ENCODE results near the gene TRABD2B.

TRABD2B gene

GRCh38 chr1:48026701-48027532 is 29.7 kb upstream of the TRABD2B start:
- TF ChIP-seq POLR2AphosphoS5 (IDR thresholded peaks at IDR 0.05; ENCODE audit: low read depth, low read length) (no peak), FOXP2 (optimal IDR thresholded peaks at IDR 0.05; ENCODE audit: borderline replicate concordance, extremely low read depth, extremely low read length, insufficient read depth) (no peak), REST (IDR thresholded peaks at IDR 0.05; ENCODE audit: insufficient read depth in 1 of 2, low read depth in 2 of 2, low read length in 2 of 2) (no peak), TAF1 (IDR thresholded peaks at IDR 0.05; ENCODE audit: borderline replicate concordance, insufficient read depth, low read length) (no peak), SIN3A (IDR thresholded peaks at IDR 0.05; ENCODE audit: borderline replicate concordance, insufficient read depth, low read length) (no peak)

GRCh38 chr1:48026275-48026674 is 29.1 kb upstream of the TRABD2B start:
- TF ChIP-seq SIN3A (IDR thresholded peaks at IDR 0.05; ENCODE audit: borderline replicate concordance, insufficient read depth, low read length) (no peak), POLR2AphosphoS5 (IDR thresholded peaks at IDR 0.05; ENCODE audit: low read depth, low read length) (no peak), FOXP2 (optimal IDR thresholded peaks at IDR 0.05; ENCODE audit: borderline replicate concordance, extremely low read depth, extremely low read length, insufficient read depth) (no peak), TAF1 (IDR thresholded peaks at IDR 0.05; ENCODE audit: borderline replicate concordance, insufficient read depth, low read length) (no peak), REST (IDR thresholded peaks at IDR 0.05; ENCODE audit: insufficient read depth in 1 of 2, low read depth in 2 of 2, low read length in 2 of 2) (no peak)

- TF ChIP-seq TAF1 (IDR thresholded peaks at IDR 0.05; ENCODE audit: borderline replicate concordance, insufficient read depth, low read length), result no peak
- TF ChIP-seq SIN3A (IDR thresholded peaks at IDR 0.05; ENCODE audit: borderline replicate concordance, insufficient read depth, low read length), result no peak
- TF ChIP-seq POLR2AphosphoS5 (IDR thresholded peaks at IDR 0.05; ENCODE audit: low read depth, low read length), result no peak
- TF ChIP-seq FOXP2 (optimal IDR thresholded peaks at IDR 0.05; ENCODE audit: borderline replicate concordance, extremely low read depth, extremely low read length, insufficient read depth), result no peak
- no peak for TF ChIP-seq REST (IDR thresholded peaks at IDR 0.05; ENCODE audit: insufficient read depth in 1 of 2, low read depth in 2 of 2, low read length in 2 of 2)
These were observed 27.9 kb upstream of the TRABD2B start for GRCh38 chr1:48025076-48025475.

- TF ChIP-seq FOXP2 (optimal IDR thresholded peaks at IDR 0.05; ENCODE audit: borderline replicate concordance, extremely low read depth, extremely low read length, insufficient read depth) (no peak), SIN3A (IDR thresholded peaks at IDR 0.05; ENCODE audit: borderline replicate concordance, insufficient read depth, low read length) (no peak)
These were observed 26.3 kb upstream of the TRABD2B start for GRCh38 chr1:48023488-48023887.

GRCh38 chr1:48022306-48022705 is 25.1 kb upstream of the TRABD2B start:
- no peak for TF ChIP-seq FOXP2 (optimal IDR thresholded peaks at IDR 0.05; ENCODE audit: borderline replicate concordance, extremely low read depth, extremely low read length, insufficient read depth)
- no peak for TF ChIP-seq POLR2AphosphoS5 (IDR thresholded peaks at IDR 0.05; ENCODE audit: low read depth, low read length)
- TF ChIP-seq SIN3A (IDR thresholded peaks at IDR 0.05; ENCODE audit: borderline replicate concordance, insufficient read depth, low read length), result no peak
- no peak for TF ChIP-seq TAF1 (IDR thresholded peaks at IDR 0.05; ENCODE audit: borderline replicate concordance, insufficient read depth, low read length)
- TF ChIP-seq REST (IDR thresholded peaks at IDR 0.05; ENCODE audit: insufficient read depth in 1 of 2, low read depth in 2 of 2, low read length in 2 of 2), result no peak

All from PFSK-1 (cell line).